Erythroblast (primary cell): Measurements from ENCODE around the gene SPOCD1.
"Not testable (repeated sequence)": the region's sequence is repeated elsewhere in the genome, so short reads cannot be mapped to it uniquely, and the experiment has no call there.

ENCODE experiments used
- GATA1 ChIP-seq: IDR thresholded peaks from 2 replicates; pipeline ENCODE4 v1.6.1; 2011; ENCODE audit warnings: low read depth, mild to moderate bottlenecking, control low read depth, low read length, moderate library complexity
- POLR2A ChIP-seq: IDR thresholded peaks from 2 replicates; pipeline ENCODE4 v1.6.1; 2011; ENCODE audit warnings: mild to moderate bottlenecking, low read length

GRCh38 chr1:31816947-31817346 is 1.1 kb upstream of the SPOCD1 start:
- TF ChIP-seq POLR2A, GATA1: not testable (repeated sequence)
